HG02623 (cell line): ENCODE measurements around the gene HBM.
"Not testable (repeated sequence)": the region's sequence is repeated elsewhere in the genome, so short reads cannot be mapped to it uniquely, and the experiment has no call there.

Experiments used
- ATAC-seq: cut with Tn5 transposase; IDR thresholded peaks from one replicate; pipeline ENCODE4 v1.9.1; 2021; ENCODE audit warnings: moderate library complexity; ENCODE audit not compliant: unreplicated experiment

The HBM gene

DNA sequence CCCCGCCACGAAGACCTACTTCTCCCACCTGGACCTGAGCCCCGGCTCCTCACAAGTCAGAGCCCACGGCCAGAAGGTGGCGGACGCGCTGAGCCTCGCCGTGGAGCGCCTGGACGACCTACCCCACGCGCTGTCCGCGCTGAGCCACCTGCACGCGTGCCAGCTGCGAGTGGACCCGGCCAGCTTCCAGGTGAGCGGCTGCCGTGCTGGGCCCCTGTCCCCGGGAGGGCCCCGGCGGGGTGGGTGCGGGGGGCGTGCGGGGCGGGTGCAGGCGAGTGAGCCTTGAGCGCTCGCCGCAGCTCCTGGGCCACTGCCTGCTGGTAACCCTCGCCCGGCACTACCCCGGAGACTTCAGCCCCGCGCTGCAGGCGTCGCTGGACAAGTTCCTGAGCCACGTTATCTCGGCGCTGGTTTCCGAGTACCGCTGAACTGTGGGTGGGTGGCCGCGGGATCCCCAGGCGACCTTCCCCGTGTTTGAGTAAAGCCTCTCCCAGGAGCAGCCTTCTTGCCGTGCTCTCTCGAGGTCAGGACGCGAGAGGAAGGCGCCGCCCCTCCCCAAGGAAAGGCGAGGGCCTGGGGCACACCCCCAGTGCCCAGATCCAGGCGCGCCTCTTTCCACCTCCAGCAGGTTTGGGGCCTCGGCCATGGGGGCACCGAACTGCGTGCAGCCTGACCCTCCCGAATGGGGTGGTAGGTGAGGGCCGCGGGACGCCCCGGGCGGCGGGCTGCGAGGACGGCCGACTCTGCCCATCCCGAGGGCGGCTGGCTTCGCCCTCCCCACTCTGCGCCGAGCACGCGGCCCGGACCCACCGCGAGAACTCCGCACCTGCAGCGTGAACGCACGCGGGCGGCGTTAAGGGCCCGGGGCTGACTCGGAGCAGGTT lies 15.1 kb downstream of the HBM start:
- ATAC-seq, result no peak

DNA sequence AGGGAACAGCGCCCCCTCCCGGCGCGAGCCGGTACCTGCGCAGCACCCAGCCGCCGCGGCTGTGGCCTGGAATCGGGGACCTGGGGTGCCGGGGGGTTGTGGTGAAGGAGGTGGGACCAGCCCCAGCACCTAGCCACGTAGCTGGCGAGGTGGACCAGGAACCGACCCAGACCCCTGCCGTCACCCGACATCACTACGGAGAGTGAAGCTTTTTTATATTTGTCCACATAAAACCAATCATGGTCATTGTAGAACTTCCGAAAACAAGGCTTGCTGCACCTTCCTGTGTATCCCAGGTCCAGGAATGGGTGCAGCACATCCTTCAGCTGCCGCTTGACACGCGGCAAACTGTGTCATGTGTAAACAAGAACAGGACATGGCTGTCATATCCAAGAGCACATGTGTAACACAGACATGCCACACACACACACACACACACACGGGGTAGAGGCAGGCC lies 15.8 kb downstream of the HBM start:
- ATAC-seq, result no peak

DNA sequence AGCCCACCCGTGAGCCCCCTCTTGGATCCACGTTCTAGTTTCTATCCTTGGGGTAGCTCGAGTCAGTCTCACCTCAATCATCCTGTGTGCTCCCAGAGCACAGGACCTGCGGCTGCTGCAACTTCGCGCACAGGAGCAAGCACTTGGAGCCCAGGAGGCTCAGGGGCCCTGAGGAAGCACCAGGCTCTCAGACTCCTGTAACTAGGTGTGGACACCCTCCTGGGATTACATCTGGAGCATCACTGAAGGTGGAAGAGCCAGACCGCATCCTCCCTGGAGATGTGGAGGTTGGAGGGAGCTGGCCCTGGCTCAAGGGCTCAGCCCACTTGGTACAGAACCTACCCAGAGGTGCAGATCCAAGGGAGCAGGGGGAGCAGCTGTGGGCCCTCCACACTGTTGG lies 17.2 kb downstream of the HBM start:
- no peak for ATAC-seq

DNA sequence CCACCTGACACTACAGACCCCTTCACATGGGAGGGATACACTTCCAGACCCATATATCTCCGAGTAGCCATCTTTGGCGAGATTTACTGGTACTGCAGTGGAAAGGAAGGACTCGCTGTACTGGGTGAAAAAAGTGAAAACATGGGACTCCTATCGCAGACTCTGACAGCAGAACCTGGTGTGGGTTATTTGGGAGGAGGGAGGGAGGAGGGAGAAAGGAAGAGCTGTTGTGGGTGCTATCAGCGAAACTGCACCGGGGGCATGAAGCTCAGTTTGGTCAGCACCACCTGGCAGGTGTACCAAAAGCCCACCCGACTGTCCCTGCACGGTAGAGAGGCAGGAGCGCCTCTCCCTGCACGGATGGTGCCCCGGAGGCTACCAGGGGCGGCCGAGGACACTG lies 19.4 kb downstream of the HBM start:
- ATAC-seq, result no peak

DNA sequence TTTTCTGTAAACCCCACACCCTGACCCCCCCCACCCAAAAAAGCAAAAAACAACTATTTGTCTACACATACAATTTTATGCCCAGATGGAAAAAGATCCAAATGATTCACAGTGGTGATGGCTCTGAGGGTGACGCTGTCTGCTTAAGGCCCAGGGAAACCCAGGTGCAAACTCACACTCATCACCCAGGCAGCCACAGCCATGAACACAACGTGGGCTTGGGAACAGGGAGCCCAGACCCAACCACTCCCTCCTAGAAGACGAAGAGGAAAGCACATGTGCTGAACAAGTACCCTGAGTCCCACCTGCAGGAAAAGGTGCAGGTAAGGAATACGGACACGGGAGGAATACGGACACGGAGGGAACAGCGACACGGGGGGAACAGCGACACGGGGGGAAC lies 19.9 kb downstream of the HBM start:
- no peak for ATAC-seq

DNA sequence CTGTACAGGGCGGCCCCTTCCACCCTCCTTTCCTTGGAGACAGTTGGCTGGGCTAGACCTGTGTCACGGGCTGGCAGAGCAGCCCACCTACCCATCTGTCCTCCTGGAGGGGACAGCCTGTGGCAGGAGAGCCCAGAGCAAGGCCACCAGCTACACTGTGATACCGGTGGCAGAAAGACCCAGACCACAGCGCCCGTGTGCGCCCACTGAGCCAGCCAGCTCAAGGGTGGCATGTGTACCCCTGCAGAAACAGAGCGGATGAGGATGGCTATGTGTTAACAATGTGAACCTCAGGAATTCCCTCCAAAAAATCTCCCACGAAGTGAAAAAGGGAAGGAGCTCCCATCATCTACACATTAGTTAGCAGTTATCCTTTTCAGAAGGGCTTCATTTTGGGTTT lies 21.6 kb downstream of the HBM start:
- no peak for ATAC-seq

DNA sequence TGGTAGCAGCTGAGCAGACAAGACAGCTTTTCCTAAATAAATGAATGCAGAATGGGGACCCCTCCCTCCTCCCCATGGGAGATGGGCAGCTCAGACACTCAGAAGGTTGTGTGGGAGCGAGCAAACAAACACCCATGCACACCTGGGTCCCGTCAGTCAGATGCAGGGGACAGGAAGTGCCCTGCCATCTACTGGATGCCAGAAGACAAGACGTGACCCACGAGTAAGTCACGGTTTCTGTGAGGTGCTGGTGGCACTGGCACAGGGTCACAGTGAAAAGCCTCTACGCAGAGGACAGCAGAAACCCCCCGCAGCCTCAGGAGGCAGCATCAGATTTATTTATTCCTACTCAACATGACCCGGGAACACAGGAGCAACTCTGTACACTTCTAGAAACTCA lies 22.9 kb downstream of the HBM start:
- no peak for ATAC-seq

DNA sequence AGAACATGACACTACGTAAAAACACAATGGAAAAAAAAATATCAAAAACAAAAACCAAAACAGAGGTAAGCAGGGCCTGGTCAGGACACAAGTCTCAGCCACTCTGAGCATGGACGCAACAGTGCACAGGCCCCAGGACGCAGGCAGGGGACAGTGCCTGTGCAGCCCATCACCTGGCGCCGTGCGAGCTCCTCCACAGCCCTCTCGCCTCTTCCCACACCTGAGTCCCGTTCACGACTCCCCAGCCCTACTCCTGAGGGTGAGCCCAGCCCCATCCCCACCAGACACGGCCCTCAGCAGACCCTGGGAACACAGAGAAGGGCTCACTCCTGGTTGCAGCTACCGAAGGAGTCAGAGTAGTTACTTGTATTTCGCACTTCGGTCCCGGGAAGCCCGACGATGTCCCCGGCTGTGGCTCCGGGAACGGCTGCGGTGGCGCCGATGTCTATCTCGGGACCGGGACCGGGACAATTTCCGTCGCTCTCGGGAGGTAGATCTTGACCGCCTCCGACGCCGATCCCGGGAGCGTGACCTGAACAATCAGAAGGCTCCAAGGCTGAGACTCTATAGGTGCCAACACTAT lies 23.9 kb downstream of the HBM start:
- ATAC-seq, result no peak

DNA sequence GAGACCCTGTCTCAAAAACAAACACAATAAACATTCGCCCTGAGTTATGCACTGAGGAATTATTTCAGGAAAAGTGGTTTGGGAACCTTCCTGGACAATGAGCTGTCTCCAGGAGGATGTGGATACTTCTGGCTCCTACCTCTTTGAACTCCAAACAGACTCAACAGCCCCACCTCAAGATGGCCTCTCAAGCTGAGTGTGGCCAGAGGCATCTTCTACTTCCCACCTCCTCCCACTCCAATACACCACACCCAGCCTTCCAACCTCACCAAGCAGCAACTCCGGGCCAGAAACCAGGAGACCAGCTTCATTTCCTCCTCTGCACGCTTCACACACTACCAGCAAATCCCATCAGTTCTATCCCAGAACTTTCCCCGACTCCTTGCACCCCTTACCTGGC lies 26.1 kb downstream of the HBM start:
- ATAC-seq, result no peak

DNA sequence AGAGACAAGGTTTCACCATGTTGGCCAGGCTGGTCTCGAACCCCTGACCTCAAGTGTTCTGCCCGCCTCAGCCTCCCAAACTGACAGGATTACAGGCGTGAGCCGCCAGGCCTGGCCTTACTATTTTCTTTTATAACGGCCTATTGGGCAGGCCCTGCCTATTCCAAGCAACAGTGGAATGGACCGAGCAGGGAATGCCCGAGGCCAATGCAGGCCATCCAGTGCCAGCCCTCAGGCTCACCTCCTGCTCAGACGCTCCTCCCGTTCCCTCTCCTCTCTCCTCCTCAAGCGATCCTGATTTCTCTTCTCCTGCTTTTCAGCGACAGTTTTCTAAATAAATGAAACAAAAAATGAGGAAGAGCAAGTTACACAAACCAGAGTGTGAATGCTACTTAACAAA lies 26.9 kb downstream of the HBM start:
- no peak for ATAC-seq

DNA sequence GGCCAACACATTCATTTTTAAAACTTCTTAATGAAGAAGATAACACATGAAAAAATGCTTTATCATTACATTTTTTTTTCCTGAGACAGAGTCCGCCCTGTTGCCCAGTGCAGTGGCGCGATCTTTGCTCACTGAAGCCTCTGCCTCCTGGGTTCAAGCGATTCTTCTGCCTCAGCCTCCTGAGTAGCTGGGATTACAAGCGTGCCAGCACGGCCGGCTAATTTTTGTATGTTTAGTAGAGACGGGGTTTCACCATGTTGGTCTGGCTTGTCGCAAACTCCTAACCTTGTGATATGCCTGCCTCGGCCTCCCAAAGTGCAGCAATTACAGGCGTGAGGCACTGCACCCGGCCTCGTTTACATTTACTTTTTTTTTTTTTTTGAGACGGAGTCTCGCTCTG lies 27.7 kb downstream of the HBM start:
- no peak for ATAC-seq

DNA sequence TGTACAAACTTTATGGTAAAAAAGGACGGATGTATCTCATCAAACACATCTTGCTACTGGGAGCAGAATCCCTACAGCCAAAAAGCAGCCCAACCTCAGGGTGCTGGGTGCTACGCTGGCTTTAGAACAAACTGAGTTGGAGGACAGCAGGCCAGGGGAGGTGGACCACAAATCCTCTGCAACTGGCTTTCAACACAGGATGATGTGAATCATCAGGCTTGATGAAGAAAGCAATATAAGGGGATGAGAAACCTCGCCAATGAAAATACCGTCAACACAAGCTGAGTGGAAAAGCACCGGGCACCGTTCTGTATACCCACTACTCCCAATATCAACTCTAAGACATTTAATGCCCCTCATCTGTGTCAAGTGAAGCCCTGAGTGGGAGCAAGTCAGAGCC lies 28.7 kb downstream of the HBM start:
- no peak for ATAC-seq

DNA sequence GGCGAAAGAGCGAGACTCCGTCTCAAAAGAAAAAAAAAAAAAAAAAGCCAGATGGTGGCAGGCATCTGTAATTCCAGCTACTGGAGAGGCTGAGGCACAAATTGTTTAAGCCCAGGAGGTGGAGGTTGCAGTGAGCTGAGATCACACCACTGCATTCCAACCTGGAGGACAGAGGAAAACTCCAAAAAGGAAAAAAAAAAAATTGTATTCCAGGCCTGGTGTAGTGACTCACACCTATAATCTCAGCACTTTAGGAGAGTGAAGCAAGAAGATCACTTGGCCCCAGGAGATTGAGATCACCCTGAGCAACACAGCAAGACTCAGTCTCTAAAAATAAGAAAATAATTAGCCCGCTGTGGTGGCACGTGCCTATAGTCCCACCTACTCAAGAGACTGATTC lies 34.6 kb downstream of the HBM start:
- ATAC-seq, result no peak

DNA sequence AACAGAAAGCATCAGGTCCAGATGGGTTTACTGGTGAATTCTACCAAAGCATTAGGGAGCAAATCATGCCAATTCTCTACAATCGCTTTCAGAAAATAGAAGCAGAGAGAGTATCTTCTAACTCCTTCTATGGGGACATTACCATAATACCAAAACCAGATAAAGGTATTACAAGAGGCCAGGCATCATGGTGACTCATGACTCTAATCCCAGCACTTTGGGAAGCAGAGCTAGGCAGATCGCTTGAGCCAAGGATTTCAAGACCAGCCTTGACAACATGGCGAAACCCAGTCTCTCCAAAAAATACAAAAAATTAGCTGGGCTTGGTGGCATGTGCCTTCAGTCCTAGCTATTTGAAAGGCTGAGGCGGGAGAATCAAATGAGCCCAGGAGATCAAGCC lies 37.5 kb downstream of the HBM start:
- ATAC-seq, result no peak

DNA sequence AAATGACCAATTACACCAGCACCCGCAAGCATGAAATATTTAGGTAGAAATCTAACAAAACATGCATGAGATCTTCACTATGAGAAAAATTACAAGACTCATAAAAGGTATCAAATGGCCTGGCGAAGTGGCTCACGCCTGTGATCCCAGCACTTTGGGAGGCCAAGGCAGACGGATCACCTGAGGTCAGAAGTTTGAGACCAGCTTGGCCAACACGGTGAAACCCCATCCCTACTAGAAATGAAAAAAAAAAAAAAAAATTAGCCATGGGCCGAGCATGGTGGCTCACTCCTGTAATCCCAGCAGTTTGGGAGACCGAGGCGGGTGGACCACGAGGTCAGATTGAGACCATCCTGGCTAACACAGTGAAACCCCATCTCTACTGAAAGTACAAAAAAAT lies 38.3 kb downstream of the HBM start:
- not testable (repeated sequence) for ATAC-seq

DNA sequence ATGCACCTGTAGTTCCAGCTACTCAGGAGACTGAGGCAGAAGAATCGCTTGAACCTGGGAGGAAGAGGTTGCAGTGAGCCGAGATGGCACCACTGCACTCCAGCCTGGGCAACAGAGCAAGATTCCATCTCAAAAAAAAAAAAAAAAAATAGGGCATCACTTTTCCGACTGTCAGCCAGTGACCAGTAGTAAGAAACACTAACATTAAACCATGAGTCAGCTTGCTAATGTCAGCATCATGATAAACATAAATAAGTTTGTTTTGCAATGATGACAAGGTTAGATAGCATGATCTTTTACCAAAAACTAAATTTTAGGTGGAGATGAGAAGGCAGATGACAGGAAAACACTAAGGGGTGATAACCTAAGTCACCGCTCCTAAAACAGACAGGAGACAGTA lies 43.6 kb downstream of the HBM start:
- ATAC-seq, result not testable (repeated sequence)

DNA sequence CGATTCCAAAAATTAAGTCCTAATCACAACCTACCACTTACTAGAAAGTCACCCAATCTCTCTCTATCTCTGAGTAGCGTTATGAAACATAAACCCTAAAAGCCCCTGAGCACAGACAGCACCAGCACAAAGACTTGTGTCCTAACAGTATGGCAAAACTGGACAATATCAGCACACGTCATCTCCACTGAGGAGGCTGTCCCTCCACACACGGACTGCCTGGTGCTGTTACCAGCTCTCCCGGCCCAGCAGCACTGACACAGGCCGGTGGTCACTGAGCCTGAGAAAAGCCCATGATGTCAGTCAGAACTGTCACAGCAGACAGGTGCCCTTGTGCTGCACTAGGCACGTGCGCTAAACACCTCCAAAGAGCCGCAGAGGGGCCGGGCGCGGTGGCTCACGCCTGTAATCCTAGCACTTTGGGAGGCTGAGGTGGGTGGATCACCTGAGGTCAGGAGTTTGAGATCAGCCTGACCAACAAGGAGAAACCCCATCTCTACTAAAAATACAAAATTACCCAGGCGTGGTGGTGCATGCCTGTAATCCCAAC lies 45.9 kb downstream of the HBM start:
- not testable (repeated sequence) for ATAC-seq

DNA sequence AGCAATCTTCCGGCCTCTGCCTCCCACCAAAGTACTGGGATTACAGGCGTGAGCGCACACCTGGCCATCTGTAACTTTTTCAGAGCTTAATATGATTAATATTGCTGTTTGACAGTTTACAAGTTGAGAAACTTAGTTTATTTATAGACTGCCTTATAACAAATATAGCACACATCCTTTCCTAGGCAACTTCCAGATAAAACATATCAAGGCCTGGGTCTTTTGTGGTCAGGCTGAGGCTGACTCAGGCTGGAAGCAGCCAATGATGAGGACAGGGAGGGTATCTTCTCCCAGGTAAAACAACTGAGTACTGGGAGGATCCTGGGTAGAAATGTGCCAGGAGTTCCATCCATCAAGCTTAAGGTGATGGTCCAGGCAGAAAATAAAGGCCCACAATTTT lies 47.2 kb downstream of the HBM start:
- ATAC-seq, result no peak
